Measurements from ENCODE around the gene ADAMTS9. TPM values are rescaled to one million over a fixed set of nuclear protein-coding genes. Genes with fewer than 3 reads are reported as not detected.

The ADAMTS9 gene
- total and polyA plus RNA-seq, 9 of the 15 experiments (the other 6 are each of a cell fraction or from before 2014, with no cell fraction given): 0.05 to 0.32 (median 0.13) TPM; not detected in 2

DNA sequence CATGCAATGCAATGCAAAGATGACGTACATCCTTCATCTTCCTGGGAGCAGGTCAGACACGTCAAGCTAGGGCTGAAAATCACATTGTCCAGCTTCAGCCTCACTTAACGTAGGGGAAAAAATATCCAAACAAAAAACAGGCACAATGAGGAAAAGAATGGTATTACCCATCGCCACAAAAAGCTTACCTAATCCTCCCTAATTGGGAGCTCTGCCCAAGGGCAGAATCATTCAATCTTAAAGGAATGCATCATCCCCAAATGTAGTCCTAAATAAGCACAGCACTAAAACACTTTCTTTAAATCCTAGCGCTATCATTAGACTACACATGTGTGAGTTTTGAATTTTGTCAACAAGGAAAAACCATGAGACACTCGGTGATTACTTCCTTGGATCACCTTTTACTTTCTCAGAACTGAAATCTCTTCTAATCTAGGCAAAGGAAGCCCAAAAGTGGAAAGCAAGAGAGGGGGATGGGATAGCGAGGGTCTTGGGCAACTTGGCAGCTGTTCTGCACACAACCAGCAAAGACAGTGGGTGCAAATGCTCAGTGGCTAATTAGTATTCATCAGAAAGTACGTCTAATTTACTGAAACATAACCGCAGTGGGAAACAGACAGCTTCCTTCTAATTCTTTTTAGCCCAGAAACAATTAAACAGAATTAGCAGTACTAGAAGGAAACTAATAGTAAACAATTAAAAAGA is 87.4 kb downstream of the ADAMTS9 start:
- ATAC-seq (no peak), DNase-seq (ENCODE audit: extremely low read depth in 1 of 4, low spot score in 3 of 4) (no peak), FAIRE-seq (no peak)
- POLR2A ChIA-PET: no interaction called here
- TF ChIP-seq, protein P1, sequence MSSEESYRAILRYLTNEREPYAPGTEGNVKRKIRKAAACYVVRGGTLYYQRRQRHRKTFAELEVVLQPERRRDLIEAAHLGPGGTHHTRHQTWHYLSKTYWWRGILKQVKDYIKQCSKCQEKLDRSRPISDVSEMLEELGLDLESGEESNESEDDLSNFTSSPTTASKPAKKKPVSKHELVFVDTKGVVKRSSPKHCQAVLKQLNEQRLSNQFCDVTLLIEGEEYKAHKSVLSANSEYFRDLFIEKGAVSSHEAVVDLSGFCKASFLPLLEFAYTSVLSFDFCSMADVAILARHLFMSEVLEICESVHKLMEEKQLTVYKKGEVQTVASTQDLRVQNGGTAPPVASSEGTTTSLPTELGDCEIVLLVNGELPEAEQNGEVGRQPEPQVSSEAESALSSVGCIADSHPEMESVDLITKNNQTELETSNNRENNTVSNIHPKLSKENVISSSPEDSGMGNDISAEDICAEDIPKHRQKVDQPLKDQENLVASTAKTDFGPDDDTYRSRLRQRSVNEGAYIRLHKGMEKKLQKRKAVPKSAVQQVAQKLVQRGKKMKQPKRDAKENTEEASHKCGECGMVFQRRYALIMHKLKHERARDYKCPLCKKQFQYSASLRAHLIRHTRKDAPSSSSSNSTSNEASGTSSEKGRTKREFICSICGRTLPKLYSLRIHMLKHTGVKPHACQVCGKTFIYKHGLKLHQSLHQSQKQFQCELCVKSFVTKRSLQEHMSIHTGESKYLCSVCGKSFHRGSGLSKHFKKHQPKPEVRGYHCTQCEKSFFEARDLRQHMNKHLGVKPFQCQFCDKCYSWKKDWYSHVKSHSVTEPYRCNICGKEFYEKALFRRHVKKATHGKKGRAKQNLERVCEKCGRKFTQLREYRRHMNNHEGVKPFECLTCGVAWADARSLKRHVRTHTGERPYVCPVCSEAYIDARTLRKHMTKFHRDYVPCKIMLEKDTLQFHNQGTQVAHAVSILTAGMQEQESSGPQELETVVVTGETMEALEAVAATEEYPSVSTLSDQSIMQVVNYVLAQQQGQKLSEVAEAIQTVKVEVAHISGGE (CRISPR knock-in tag; IDR thresholded peaks at IDR 0.05): peak in 1 of 3 experiments; percentile 46; a peak in 2 of 6 replicates
- no peak for TF ChIP-seq NCOA6 (IDR thresholded peaks at IDR 0.05)
- TF ChIP-seq HOXB6 (CRISPR knock-in tag; IDR thresholded peaks at IDR 0.05; ENCODE audit: borderline replicate concordance): no peak
- H3K79me2 ChIP-seq (ENCODE audit: control insufficient read depth, insufficient read depth, low read length): no peaks in the 10 kb centered on the region
- H4K20me1 ChIP-seq (replicated peaks; ENCODE audit: control insufficient read depth, insufficient read depth, low read length): no peaks in the 10 kb centered on the region
- no peaks in the 10 kb centered on the region for H3K4me1 ChIP-seq (replicated peaks in 1 of 2; ENCODE audit: control insufficient read depth in 2 of 2, insufficient read depth in 2 of 2, low read length in 2 of 2)
- CTCF ChIA-PET (ENCODE audit: low intra/inter-chr PET ratio): no interaction called here
- H3K36me3 ChIP-seq (ENCODE audit: control insufficient read depth, insufficient read depth, low read length): no peaks in the 10 kb centered on the region
- no peaks in the 10 kb centered on the region for H3K9me1 ChIP-seq (ENCODE audit: control insufficient read depth, insufficient read depth, low read length)
- H3K27me3 ChIP-seq (ENCODE audit: control insufficient read depth in 2 of 2, insufficient read depth in 2 of 2, low read length in 2 of 2): no peaks in the 10 kb centered on the region; a peak in 2 of 5 replicates
- H3K4me2 ChIP-seq (ENCODE audit: insufficient read depth, low read length): no peak overlapping the region
- no peak overlapping the region for H3K9ac ChIP-seq (ENCODE audit: insufficient read depth in 1 of 2, low read depth in 2 of 2, low read length in 2 of 2)
- under 1% methylated on average over 9 of the region's 9 CpGs for WGBS (ENCODE audit: insufficient coverage, low coverage, missing lambda C conversion rate)
- BruUV-seq (replicated peaks): no TSS peak
- intact Hi-C loops (cut with micrococcal nuclease): no loop called here
- no peak overlapping the region for H3K27ac ChIP-seq (ENCODE audit: extremely low read depth, low read depth, low read length)
- H2AFZ ChIP-seq (ENCODE audit: low read depth, low read length): no peak overlapping the region
- H3K4me3 ChIP-seq: no peak overlapping the region
- H3K9me3 ChIP-seq (replicated peaks; ENCODE audit: control insufficient read depth, insufficient read depth, low read depth, low read length): no peaks in the 10 kb centered on the region
- in situ Hi-C loops (cut with MboI): no loop called here

Data from K562 (cell line).